Transverse colon (tissue), 4 donors: ENCODE measurements around the gene HBG2. TPM values are rescaled to one million over a fixed set of nuclear protein-coding genes. Genes with fewer than 3 reads are reported as not detected.

Source experiments
- DNase-seq: peaks from one replicate; pipeline ENCODE4 v3.0.0-alpha.2; 2019
- H3K27ac ChIP-seq, 4 donors: fragments of 200-600 bp; sonication (generic); 2 replicates each; pipeline ENCODE4 v1.5.1; 2016 to 2018; ENCODE audit warnings: inconsistent platforms in 4 of 4
- H3K27me3 ChIP-seq: fragments of 200-600 bp; sonication (generic); 2 replicates; pipeline ENCODE4 v1.5.1; 2017; ENCODE audit warnings: inconsistent platforms
- H3K36me3 ChIP-seq, 4 donors: fragments of 200-600 bp; sonication (generic); 2 replicates each; pipeline ENCODE4 v1.5.1; 2017 to 2019; ENCODE audit warnings: inconsistent platforms in 4 of 4
- H3K4me1 ChIP-seq, 4 donors: fragments of 200-600 bp; sonication (generic); 2 replicates each; pipeline ENCODE4 v1.5.1; 2017 to 2020; ENCODE audit warnings: inconsistent platforms in 4 of 4
- H3K4me3 ChIP-seq, 4 donors: fragments of 200-600 bp; sonication (generic); 1 replicate in 1 of 4; 2 replicates in 3 of 4; pipeline versions ENCODE4 v1.5.1 to v1.6.1; 2017 to 2019; ENCODE audit warnings: inconsistent platforms in 4 of 4
- H3K9me3 ChIP-seq, 2 donors: fragments of 200-600 bp; sonication (generic); 2 replicates each; pipeline ENCODE4 v1.5.1; 2017 to 2019; ENCODE audit warnings: inconsistent platforms in 2 of 2
- EP300 ChIP-seq: sonication (generic); formaldehyde crosslinking; IDR thresholded peaks from one replicate; pipeline ENCODE4 v1.6.1; 2017; ENCODE audit warnings: antibody characterized with exemption, low read depth
- POLR2A ChIP-seq: fragments of 450-650 bp; IDR thresholded peaks from one replicate; pipeline ENCODE4 v1.6.1; 2016; ENCODE audit warnings: antibody characterized with exemption, mild to moderate bottlenecking, moderate library complexity
- POLR2AphosphoS5 ChIP-seq, 3 donors: sonication (generic); formaldehyde crosslinking; IDR thresholded peaks; one replicate each; pipeline ENCODE4 v1.6.1; 2016; ENCODE audit warnings: antibody characterized with exemption in 3 of 3
- WGBS, 2 donors: methylation state at CpG; one replicate each; pipeline ENCODE4 v1.1.5; 2018; ENCODE audit warnings: low coverage in 1 of 2; 5-methylcytosine and 5-hydroxymethylcytosine counted together
- in situ Hi-C, 4 donors: fragments of 200-750 bp; cut with MboI; loops; one replicate each; pipeline versions ENCODE4 v1.15.0 to v1.15.1; 2017; ENCODE audit warnings: low sequenced_read_pairs in 3 of 4, low pct_ligation_motif_present in 1 of 4, low pct_unique_long_range_greater_than_20kb in 1 of 4
- intact Hi-C: fragments of 100-400 bp; cut with DNase I; formaldehyde crosslinking; loops from one replicate; pipeline ENCODE4 v1.15.1; 2023; ENCODE audit warnings: low total_unique reads
- total RNA-seq, 4 donors: library from RNA; depleted of rRNA; stranded (reverse); fragments of >200 nt; gene quantifications; one replicate each; pipeline ENCODE4 v1.1.0, GENCODE V29; 2016
- TF ChIP-seq, protein P1 (sequence below), 5 experiments: fragments of 200-600 bp in 3 of 5; fragments of 450-650 bp in 2 of 5; sonication (generic) in 3 of 5; IDR thresholded peaks; 1 replicate in 2 of 5; 2 replicates in 3 of 5; pipeline ENCODE4 v1.5.1; 2016 to 2017; ENCODE audit warnings: antibody characterized with exemption in 5 of 5, inconsistent platforms in 3 of 5, mild to moderate bottlenecking in 2 of 5, moderate library complexity in 1 of 5

Gene HBG2
- total RNA-seq, 4 donors from 2014 or later, result not detected

GRCh38 chr11:5242933-5243815 lies 11.4 kb downstream of the HBG2 start:
- Histone ChIP-seq H3K27me3 (no peaks in the 10 kb centered on the region), H3K36me3 (no peaks in the 10 kb centered on the region), H3K4me3 (no peak overlapping the region), H3K27ac (no peak overlapping the region), H3K4me1 (no peaks in the 10 kb centered on the region), H3K9me3 (no peaks in the 10 kb centered on the region)
- no peak for DNase-seq
- TF ChIP-seq EP300 (no peak), POLR2A (no peak), POLR2AphosphoS5 (IDR thresholded peaks at IDR 0.05) (no peak)
- TF ChIP-seq, protein P1, sequence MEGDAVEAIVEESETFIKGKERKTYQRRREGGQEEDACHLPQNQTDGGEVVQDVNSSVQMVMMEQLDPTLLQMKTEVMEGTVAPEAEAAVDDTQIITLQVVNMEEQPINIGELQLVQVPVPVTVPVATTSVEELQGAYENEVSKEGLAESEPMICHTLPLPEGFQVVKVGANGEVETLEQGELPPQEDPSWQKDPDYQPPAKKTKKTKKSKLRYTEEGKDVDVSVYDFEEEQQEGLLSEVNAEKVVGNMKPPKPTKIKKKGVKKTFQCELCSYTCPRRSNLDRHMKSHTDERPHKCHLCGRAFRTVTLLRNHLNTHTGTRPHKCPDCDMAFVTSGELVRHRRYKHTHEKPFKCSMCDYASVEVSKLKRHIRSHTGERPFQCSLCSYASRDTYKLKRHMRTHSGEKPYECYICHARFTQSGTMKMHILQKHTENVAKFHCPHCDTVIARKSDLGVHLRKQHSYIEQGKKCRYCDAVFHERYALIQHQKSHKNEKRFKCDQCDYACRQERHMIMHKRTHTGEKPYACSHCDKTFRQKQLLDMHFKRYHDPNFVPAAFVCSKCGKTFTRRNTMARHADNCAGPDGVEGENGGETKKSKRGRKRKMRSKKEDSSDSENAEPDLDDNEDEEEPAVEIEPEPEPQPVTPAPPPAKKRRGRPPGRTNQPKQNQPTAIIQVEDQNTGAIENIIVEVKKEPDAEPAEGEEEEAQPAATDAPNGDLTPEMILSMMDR (IDR thresholded peaks at IDR 0.05), result no peak
- intact Hi-C loops, result no loop called here
- 63 to 67% methylated on average over 2 to 7 of the region's 7 CpGs for WGBS, 2 donors
- in situ Hi-C loops, result no loop called here

DNA sequence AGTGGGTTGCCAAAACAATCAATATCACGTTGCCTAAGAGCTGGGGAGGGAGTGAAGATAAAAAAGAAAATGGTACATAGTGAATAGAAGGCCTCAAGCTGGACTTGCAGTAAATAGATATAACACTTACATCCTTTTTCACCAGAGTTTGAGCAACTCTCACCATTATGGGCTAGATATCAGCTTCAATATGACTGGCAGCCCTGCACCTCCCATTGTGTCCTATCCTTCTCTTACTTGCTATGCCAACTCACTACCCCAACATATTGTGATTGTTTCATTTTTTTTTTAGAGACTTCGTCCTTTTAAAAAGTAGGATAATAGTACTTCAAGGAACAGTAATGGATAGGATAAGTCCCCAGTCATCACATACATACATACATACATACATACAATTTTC lies 12.4 kb downstream of the HBG2 start:
- Histone ChIP-seq H3K4me1 (no peaks in the 10 kb centered on the region), H3K36me3 (no peaks in the 10 kb centered on the region), H3K9me3 (no peaks in the 10 kb centered on the region), H3K27ac (no peak overlapping the region), H3K4me3 (no peak overlapping the region), H3K27me3 (no peaks in the 10 kb centered on the region)
- DNase-seq, result no peak
- in situ Hi-C loops (no loop called here), intact Hi-C loops (no loop called here)
- WGBS, 2 donors, result 53 to 62% methylated on average over 2 of the region's 2 CpGs
- TF ChIP-seq POLR2A (no peak), EP300 (no peak), POLR2AphosphoS5 (IDR thresholded peaks at IDR 0.05) (no peak)
- TF ChIP-seq, protein P1 (IDR thresholded peaks at IDR 0.05), result no peak

DNA sequence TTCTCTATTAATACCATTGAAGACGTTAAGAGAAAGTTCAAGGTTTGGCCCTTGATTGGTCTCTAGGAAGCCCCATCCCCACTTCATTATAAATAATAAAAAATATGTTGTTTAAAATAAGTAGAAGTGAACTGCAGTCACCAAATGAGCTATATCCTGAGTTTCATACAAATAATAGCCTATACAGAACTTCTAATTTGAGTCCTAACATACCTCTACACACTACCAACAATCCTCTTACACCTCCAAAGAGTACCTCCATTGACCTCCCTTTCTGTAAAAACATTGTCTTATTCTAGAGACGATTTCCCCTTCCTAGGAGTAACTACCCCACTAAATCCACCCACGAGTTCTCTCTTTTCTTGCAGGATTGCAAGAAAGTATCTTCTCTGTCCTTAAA lies 13.1 kb downstream of the HBG2 start:
- intact Hi-C loops (no loop called here), in situ Hi-C loops (no loop called here)
- no peak for TF ChIP-seq POLR2A
- TF ChIP-seq, protein P1 (IDR thresholded peaks at IDR 0.05), result no peak
- TF ChIP-seq EP300, result no peak
- no peak for TF ChIP-seq POLR2AphosphoS5 (IDR thresholded peaks at IDR 0.05)

GRCh38 chr11:5240458-5240857 lies 14.1 kb downstream of the HBG2 start:
- Histone ChIP-seq H3K36me3 (no peaks in the 10 kb centered on the region), H3K4me3 (no peak overlapping the region), H3K27ac (no peak overlapping the region), H3K4me1 (no peaks in the 10 kb centered on the region), H3K9me3 (no peaks in the 10 kb centered on the region), H3K27me3 (no peaks in the 10 kb centered on the region)
- WGBS, 2 donors, result 65 to 68% methylated on average over 2 of the region's 2 CpGs
- TF ChIP-seq POLR2AphosphoS5 (IDR thresholded peaks at IDR 0.05) (no peak), POLR2A (no peak), EP300 (no peak)
- TF ChIP-seq, protein P1 (IDR thresholded peaks at IDR 0.05), result no peak
- in situ Hi-C loops (no loop called here), intact Hi-C loops (no loop called here)
- DNase-seq, result no peak

More for the DNA sequence above, 13.1 kb downstream of the HBG2 start:
- Histone ChIP-seq H3K27me3 (no peaks in the 10 kb centered on the region), H3K9me3 (no peaks in the 10 kb centered on the region), H3K27ac (no peak overlapping the region), H3K4me1 (no peaks in the 10 kb centered on the region), H3K36me3 (no peaks in the 10 kb centered on the region), H3K4me3 (no peak overlapping the region)
- DNase-seq, result no peak
- WGBS, 2 donors, result 63 to 67% methylated on average over 3 of the region's 3 CpGs
